Globus pallidus (tissue), 1 donor: ENCODE data around the gene SEMA4D.

Experiments used
- DNase-seq: peaks from one replicate; pipeline ENCODE4 v3.0.0-alpha.2; 2015; ENCODE audit warnings: low spot score

The SEMA4D gene, protein sequence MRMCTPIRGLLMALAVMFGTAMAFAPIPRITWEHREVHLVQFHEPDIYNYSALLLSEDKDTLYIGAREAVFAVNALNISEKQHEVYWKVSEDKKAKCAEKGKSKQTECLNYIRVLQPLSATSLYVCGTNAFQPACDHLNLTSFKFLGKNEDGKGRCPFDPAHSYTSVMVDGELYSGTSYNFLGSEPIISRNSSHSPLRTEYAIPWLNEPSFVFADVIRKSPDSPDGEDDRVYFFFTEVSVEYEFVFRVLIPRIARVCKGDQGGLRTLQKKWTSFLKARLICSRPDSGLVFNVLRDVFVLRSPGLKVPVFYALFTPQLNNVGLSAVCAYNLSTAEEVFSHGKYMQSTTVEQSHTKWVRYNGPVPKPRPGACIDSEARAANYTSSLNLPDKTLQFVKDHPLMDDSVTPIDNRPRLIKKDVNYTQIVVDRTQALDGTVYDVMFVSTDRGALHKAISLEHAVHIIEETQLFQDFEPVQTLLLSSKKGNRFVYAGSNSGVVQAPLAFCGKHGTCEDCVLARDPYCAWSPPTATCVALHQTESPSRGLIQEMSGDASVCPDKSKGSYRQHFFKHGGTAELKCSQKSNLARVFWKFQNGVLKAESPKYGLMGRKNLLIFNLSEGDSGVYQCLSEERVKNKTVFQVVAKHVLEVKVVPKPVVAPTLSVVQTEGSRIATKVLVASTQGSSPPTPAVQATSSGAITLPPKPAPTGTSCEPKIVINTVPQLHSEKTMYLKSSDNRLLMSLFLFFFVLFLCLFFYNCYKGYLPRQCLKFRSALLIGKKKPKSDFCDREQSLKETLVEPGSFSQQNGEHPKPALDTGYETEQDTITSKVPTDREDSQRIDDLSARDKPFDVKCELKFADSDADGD

DNA sequence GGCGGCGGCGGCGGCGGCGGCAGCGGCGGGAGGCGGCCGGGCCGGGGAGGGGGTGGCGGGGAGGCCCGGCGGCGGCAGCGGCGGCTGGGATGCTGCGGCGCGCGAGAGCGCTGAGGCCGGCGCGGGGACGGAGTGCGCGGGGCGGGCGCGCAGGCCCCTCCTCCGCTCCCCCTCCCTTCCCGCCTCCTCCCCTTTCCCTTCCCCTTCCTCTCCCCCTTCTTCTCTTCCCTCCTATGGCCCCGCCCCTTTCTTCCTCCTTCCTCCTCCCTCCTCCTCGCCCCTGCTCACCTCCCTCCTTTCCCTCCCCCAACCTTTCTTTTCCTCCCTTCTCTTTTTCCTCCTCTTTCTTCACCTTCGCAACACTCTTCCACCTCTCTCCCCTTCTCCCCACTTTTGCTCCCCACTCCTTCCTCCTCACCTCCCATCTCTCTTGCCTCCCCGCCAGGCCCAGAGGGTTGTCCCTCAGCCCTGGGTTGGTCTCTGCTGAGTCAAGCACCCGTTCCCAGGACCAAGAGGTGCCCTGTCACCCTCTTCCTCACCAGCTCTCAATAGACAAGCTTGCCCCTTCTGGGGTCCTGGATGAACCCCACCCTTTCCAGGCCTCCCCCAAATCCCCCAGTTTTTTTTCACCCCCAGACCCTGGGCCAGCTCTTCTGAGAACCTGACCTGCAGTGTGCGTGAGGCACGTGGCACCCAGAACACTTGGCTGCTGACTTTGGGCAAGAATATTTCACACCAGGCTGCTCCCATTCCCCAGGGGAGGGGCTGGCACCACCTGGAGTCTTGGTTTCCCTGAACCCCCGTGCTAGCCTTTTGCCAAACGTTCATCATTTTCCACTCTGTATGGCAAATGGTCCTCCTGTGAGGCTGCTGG lies at the start of gene SEMA4D:
TSS of gene SEMA4D (minus strand) at position 136 of the 874 bp plus-strand sequence. CDS start 92,657 bp downstream, outside the sequence.
- DNase-seq = peak; percentile 92

DNA sequence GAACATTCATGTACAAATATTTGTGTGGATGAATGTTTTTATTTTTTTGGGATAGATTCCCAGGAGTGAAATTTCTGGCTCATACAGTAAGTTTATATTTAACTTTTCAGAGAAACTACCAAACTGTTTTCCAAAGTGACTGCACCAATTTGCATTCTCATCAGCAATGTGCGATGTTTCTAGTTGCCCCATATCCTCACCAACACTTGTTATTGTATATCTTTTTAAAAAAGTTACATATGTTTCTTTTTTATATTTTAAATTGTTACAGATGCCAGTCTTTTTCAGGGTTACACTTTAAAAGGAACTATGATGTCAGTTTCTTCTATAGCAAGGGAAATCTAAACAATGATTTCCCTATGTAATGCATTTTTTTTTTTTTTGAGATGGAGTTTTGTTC lies 49.1 kb upstream of the SEMA4D start:
- no peak for DNase-seq

DNA sequence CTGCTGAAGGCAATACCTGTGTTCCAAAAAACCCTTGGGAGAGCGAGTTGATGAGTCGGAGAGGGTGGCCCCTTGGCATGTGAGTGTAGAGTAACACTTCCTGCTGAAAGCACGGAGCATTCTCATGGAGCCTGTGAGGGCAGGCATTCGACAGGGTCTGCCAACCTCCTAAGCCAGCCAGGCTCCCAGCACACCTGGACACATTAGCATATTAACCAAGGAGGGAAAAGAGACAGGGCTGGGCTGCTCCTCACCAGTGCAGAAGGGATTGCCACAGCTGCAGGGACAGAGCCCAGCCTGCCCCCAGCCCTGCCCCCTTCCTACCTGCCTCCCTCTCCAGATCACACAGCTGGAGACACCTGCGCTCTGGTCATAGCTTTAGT lies 46.4 kb upstream of the SEMA4D start:
- no peak for DNase-seq

DNA sequence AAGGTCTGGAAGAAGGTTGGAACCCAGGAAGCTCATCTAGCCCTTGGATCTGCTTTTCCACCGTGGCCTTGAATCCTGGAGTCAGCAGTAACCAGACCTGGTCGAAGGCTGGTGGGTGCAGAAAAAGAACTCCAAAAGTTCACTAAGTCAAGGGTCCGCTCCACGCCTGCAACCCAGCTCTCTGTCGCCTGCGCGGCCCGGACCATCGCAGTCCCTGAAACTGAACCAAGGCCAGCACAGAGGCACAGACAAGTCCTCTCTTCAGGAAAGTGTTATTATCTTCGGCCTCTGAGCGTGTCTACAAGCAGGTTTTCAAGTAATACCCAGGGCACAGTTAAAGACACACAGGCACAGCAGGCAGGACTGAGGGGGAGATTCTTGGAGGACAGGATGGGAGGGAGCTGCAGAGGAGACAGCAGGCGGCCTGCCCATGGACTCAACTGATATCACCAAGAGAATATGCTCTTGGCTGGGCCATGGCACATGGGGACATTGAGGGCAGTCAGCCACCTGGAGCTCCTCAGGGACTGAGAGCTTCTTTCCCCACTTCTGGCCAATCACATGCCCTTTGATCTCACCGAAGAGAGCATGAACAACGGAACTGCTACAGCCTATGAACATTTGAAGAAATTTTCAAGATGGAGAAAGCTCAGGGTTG lies 45.8 kb upstream of the SEMA4D start:
- DNase-seq = no peak

DNA sequence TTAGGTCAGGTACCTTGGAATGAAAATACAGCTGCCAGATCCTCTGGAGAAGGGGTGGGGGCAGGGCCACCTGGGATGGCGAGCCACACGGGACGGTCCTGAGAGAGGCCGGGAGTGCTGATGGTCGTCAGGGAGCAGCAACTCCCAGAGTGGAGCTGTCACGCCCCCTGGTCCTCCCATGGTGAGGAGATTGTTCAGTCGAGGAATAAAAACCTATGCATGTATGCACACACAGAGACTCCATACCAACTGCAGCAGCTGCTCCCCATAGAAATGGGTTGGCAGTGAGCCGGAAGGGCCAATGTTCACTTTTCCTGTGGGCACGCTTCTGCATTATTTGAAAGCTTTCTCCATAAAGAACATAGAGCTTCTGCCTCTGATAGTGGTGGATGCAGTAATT lies 45.2 kb upstream of the SEMA4D start:
- DNase-seq = peak; percentile 39

DNA sequence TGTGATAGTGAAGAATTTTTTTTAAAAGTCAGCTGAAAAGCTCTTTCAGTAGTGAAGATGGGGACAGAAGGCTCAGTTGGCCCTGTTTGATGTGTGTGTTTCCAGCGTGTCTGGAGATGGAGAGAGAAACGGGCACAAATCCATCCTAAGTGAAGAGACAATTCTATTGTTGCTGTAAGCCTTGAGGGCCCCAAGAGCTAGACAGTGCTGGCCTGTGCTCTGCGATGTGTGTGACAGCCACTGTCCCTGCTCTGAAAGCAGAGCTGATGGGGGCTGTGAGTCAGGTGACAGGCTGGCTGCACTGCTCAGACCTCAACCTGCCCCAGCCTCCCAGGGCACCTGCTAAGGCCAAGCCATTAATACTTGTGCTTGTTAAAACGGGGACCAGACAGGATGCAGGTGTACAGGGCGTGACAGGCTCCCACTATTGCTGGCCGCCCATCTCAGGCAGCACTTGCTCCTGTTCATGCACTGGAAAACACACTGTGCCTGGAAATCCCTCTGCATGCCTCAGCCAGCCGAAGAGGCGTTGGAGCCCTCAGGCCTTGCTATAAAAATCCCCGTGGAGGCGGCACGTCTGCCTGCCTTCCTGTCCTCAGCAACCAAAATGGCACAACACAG lies 44.6 kb upstream of the SEMA4D start:
- DNase-seq = peak; percentile 97

DNA sequence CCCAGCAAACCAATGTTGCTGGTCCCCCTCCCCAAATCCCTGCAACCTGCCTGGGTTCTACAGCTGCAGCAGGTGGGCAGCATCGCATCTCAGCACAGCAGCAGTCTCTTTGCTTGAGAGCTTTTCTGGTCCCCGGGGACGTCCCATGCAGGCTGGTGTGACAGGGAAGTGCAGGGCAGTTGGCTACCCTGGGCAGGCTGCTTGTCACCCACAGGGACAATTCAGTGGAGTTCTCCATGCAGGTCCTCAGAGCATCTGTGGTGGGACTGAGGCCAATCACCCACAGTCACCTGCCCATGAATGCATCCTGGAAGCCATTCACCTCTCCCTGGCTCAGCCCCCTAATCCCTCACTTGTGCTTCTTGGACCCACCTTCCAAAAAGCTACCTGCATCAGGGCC lies 43.9 kb upstream of the SEMA4D start:
- peak; percentile 47 for DNase-seq

DNA sequence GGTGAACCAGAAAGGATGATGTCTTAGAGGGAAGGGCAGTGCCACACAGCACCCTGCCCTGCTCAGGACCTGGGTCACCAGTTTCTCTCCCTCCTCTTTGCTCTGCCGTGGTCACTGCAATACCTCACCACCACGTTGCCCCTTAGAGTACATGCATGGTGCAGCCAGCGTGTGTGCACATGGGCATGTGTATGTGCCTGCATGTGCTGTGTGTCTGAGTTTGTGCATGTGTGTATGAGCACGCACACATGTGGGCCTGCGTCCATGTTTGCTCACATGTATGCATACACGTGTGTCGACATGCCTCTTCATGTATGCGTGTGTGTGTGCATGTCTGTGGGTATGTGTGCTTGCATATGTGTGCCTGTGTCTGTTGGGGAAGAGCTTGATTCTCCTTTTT lies 41.5 kb upstream of the SEMA4D start:
- DNase-seq = no peak

DNA sequence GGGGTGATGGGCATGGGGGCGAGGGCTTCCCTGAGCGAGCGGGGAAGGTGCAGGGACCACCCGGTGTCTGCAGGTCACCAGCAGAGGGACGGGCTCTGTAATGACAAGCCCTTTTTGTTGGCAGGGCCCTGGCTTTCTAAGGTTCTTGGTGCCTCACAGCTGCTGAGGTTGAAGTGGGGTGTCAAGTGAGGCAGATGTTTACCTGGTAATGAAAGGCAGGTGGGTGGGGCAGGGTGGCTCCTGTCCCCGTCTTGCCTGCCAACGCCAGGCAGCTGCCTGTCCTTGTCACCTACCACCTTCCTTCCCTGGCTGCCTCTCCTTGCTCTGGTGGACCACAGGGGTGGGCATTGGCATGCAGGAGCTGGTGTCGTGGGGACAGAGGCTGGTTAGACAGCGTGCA lies 41.0 kb upstream of the SEMA4D start:
- no peak for DNase-seq

DNA sequence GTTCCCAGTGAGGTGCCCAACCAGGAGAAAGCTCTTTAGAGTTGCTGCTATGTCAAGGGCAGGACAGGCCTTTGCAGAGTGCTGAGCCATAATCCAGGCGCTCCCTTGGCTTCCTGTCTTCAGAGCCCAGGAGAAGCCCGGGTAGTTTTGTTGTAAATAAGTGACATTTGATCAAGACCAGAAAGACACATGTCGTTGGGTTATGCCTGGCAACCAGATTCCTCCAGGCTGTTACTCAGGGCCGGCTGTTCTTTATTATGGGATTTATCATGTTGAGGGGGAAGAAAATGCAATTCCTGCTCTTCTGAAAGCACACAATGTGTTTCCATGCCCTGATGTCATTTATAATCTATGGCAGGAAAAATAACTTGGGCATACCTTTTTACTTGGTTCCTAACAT lies 39.3 kb upstream of the SEMA4D start:
- DNase-seq = no peak

DNA sequence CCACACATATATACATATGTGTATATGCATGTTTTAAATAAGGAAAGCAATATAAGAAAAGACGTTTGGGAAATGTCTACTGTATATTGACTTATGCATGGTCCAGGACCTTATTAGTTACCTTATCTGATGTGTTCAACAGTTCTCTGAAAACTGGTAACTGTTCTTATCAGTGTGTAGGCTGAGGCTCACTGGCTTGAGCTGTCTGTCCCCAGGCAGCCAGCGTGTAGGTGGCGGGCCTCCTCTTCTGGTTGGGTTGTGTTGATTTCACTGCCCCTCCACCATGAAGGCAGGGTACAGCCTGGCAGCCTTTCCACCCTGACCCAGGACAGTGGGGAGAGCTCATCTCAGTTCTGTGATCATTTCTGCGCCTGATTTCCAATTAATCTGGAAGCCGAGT lies 38.7 kb upstream of the SEMA4D start:
- DNase-seq = no peak

DNA sequence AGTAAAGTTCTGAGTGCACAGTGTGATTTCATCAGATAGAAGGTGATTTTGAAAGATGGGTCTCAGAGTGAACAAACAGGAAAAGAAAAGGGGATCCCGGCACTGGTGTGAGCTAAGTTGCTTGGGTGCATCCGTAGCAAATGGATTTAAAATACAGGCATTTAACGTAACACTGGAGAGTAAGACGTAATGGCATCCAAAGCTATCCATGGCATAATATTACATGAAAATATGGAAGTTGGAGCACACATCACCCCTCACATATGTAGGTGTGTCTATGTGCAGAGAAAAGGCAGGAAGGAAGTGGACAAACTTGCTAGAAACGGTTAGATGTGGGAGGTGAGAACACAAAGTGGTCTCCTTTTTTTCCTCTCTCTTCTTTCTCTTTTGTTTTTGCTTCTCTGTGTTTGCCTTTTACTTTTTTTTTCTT lies 38.2 kb upstream of the SEMA4D start:
- no peak for DNase-seq

DNA sequence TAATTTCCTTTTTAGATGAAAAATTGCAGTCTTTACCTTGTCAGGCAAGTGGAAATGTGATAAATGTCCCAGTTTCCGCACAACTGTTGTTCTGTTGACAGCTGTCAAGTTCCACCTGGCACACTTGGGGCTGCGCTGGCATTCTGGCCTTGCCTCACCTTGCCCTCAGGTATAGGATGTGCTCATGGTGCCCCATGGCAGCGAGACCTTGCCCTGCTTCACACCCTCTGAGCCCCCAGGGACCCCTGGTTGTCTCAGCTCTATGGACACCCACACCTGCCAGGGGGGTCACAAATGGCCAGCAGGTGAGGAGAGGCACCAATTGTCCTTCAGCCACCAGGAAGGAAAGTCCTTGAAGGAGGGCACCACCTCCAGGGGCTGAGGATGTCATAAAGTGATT lies 37.5 kb upstream of the SEMA4D start:
- no peak for DNase-seq

DNA sequence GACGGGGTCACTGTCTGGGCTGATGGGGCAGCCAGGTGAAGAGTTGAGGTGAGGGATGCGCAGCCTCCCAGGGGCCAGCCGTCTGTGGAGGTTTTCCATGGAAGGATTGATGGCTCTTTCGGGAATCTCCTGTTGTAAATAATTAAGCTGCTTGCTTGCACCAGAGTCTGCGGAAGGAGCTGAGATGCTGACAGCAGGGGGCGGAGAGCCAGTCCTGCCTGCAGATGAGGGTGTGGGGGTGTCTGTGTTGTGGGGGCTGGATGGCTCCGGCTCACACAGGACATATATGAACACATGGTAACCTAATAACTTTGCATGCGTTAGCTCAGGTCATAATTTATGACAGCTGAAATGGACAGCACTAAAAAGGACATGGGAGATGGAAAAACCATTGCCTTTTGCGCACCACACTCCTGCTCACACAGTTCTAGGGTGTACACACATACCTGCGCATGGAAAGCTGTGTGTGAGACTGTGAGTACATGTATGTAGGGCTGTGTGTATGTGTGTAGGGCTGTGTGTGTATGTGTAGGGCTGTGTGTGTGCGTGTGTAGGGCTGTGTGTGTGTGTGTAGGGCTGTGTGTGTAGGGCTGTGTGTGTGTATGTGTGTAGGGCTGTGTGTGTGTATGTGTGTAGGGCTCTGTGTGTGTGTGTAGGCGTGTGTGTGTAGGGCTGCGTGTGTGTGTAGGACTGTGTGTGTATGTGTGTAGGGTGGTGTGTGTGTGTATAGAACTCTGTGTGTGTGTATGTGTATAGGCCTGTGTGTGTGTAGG lies 36.8 kb upstream of the SEMA4D start:
- no peak for DNase-seq

DNA sequence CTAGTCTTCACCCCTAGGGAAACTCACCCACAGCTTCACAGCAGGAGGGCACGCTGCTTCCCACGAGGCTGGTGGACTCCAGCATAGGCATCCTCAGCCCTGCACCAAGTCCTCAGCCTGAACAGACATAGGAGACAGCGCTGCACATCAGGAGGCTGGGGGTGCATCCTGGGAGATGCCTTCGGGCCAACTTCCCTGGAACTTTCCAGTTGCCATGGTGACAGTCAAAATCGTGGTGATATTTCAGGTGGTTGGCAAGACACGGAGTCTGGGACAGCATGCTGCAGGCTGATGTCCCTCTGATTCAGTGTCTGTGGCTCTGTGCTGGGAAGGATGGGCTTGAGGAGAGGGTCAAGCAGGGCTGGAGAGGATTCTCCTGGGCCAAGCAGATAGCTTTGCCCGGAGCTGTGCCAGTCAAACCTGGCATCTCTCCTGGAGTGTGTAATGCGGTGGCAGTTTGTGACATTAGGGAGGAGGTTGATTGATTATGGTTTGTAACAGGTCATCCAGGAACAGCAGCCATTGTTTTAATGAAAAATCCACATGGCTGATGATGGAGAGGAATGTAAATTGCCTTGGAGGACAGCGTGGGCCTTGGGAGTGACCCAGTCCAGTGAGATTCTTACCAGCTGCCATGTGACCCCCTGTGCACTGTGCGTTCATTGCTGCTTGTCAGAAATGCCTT lies 35.6 kb upstream of the SEMA4D start:
- peak; percentile 59 for DNase-seq

DNA sequence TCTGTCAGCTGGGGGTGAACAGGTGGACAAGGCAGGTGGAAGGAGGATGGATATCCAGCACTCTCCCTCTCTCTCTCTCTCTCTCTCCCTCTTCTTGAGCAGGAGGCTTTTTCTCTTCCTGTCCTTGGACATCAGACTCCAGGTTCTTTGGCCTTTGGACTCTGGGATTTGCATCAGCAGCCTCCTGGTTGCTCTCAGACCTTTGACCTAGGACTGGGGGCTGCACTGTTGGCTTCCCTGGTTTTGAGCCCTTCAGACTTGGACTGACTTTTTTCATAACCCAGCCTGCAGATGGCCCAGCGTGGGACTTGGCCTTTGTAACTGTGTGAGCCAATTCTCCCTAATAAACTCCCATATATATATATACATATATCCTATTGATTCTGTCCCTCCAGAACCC lies 35.0 kb upstream of the SEMA4D start:
- DNase-seq = no peak

DNA sequence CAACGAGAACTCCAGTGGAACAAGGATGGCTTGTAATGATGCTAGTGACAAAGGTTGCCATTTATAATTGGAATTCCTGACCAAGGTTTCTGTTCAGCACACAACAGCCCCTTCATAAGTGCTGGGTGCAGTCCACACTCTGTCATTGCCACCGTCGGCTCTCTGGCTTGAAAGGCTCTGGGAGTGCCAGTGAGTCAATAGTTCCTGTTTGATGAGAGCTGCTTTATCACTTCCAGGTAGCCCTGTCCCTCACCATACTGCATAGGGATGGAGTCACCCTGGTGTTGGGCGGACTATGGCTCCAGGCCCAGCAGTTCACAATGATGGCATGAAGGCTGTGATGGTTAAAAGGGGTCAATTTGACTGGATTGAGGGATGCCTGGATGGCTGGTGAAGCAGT lies 34.6 kb upstream of the SEMA4D start:
- DNase-seq = peak; percentile 48

DNA sequence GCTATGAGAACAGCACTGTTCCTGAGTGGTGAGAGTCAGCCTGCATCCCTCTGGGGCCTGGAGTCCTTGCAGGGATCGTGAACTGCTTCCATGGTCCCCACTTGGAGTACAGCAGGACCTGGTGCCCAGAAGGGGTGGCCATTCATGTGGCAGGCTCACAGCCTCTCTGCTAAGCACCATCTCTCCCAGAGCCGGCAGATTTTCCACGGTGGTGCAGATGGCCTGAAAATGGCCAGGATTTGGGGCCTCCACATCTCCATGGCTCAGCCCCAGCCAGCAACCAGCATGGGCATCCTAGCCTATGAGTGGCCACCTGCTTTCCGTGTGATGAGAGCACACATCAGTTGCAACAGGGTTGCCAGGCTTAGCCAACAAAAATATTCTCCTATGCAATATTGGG lies 33.9 kb upstream of the SEMA4D start:
- DNase-seq = no peak

DNA sequence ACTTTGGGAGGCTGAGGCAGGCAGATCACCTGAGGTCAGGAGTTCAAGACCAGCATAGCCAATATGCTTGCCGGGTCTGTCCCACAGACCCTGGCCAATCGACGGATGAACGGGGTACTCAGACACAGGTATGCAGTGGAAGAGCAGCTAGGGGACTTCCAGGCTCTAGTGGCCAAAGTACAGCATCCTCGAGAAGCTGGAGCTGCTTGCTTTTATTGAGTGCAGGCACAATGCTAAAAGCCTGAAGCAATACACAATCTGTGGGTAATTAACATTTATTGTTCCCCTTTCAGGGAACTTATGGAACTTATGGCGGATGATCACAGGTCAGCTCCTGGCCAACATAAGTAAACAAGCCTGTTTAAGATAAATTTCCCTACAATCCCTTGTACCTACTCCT lies 32.8 kb upstream of the SEMA4D start:
- DNase-seq = no peak
